ENCODE data around the gene PRKCE. TPM values are rescaled to one million over a fixed set of nuclear protein-coding genes. Genes with fewer than 3 reads are reported as not detected.

Gene PRKCE
- polyA plus RNA-seq, 1 experiment: 16.7 TPM

- ChIA-PET CTCF (no interaction called here), POLR2A (no interaction called here)
- TF ChIP-seq CTCF (IDR thresholded peaks at IDR 0.05; ENCODE audit: low read depth, low read length): no peak
- H3K27me3 ChIP-seq (ENCODE audit: control insufficient read depth, insufficient read depth, low read length): no peaks in the 10 kb centered on the region
- no peak overlapping the region for H3K27ac ChIP-seq (ENCODE audit: low read depth, low read length)
- no peak for DNase-seq (ENCODE audit: low read depth, low spot score)
- H3K4me3 ChIP-seq (ENCODE audit: low read depth, low read length): no peak overlapping the region
- no peaks in the 10 kb centered on the region; the same call in 1 of the 2 replicates for H3K9me3 ChIP-seq (ENCODE audit: control insufficient read depth, insufficient read depth, low read length)
Observed at GRCh38 chr2:45871541-45871940, 220.1 kb downstream of the PRKCE start.

- Histone ChIP-seq H3K27me3 (ENCODE audit: control insufficient read depth, insufficient read depth, low read length) (no peaks in the 10 kb centered on the region), H3K27ac (ENCODE audit: low read depth, low read length) (no peak overlapping the region), H3K4me3 (ENCODE audit: low read depth, low read length) (no peak overlapping the region), H3K9me3 (ENCODE audit: control insufficient read depth, insufficient read depth, low read length) (no peaks in the 10 kb centered on the region; the same call in 1 of the 2 replicates)
- ChIA-PET CTCF (no interaction called here), POLR2A (no interaction called here)
- no peak for TF ChIP-seq CTCF (IDR thresholded peaks at IDR 0.05; ENCODE audit: low read depth, low read length)
- DNase-seq (ENCODE audit: low read depth, low spot score): no peak
Observed at GRCh38 chr2:45872211-45872610, 220.7 kb downstream of the PRKCE start.

- no peak for DNase-seq (ENCODE audit: low read depth, low spot score)
- H3K4me3 ChIP-seq (ENCODE audit: low read depth, low read length): no peak overlapping the region
- no peak for TF ChIP-seq CTCF (IDR thresholded peaks at IDR 0.05; ENCODE audit: low read depth, low read length)
- no peak overlapping the region for H3K27ac ChIP-seq (ENCODE audit: low read depth, low read length)
- no peaks in the 10 kb centered on the region for H3K27me3 ChIP-seq (ENCODE audit: control insufficient read depth, insufficient read depth, low read length)
- POLR2A ChIA-PET: no interaction called here
- CTCF ChIA-PET: no interaction called here
- no peaks in the 10 kb centered on the region; the same call in 1 of the 2 replicates for H3K9me3 ChIP-seq (ENCODE audit: control insufficient read depth, insufficient read depth, low read length)
Observed at GRCh38 chr2:45874344-45874743, 222.9 kb downstream of the PRKCE start.

GRCh38 chr2:45876611-45877010 lies 225.1 kb downstream of the PRKCE start:
- Histone ChIP-seq H3K27me3 (ENCODE audit: control insufficient read depth, insufficient read depth, low read length) (no peaks in the 10 kb centered on the region), H3K4me3 (ENCODE audit: low read depth, low read length) (no peak overlapping the region), H3K27ac (ENCODE audit: low read depth, low read length) (no peak overlapping the region), H3K9me3 (ENCODE audit: control insufficient read depth, insufficient read depth, low read length) (no peaks in the 10 kb centered on the region; the same call in 1 of the 2 replicates)
- ChIA-PET POLR2A (no interaction called here), CTCF (interaction anchor here (0.6 kb wide), 1 partner anchor 9 kb away, joined by 3 read pairs; no protein-coding TSS in a partner anchor)
- DNase-seq (ENCODE audit: low read depth, low spot score): no peak
- TF ChIP-seq CTCF (IDR thresholded peaks at IDR 0.05; ENCODE audit: low read depth, low read length): no peak

- no peak for DNase-seq (ENCODE audit: low read depth, low spot score)
- Histone ChIP-seq H3K9me3 (ENCODE audit: control insufficient read depth, insufficient read depth, low read length) (no peaks in the 10 kb centered on the region; the same call in 1 of the 2 replicates), H3K27ac (ENCODE audit: low read depth, low read length) (no peak overlapping the region), H3K4me3 (ENCODE audit: low read depth, low read length) (no peak overlapping the region), H3K27me3 (ENCODE audit: control insufficient read depth, insufficient read depth, low read length) (no peaks in the 10 kb centered on the region)
- CTCF ChIA-PET: no interaction called here
- no peak for TF ChIP-seq CTCF (IDR thresholded peaks at IDR 0.05; ENCODE audit: low read depth, low read length)
- POLR2A ChIA-PET: no interaction called here
Observed at GRCh38 chr2:45879406-45879805, 227.9 kb downstream of the PRKCE start.
